Left lung (tissue), 10 donors: ENCODE measurements around the gene C10orf143. TPM values are rescaled to one million over a fixed set of nuclear protein-coding genes. Genes with fewer than 3 reads are reported as not detected.
"Not testable (repeated sequence)": the region's sequence is repeated elsewhere in the genome, so short reads cannot be mapped to it uniquely, and the experiment has no call there.

Experiments
- ATAC-seq: fragments of 200-7000 bp; cut with Tn5 transposase; one replicate; pipeline ENCODE4 v1.9.1; 2020; ENCODE audit warnings: moderate library complexity
- DNase-seq, 4 donors: peaks; one replicate each; pipeline ENCODE4 v3.0.0-alpha.2; 2013 to 2020
- H3K27ac ChIP-seq, 2 donors: fragments of 200-600 bp; sonication (generic) in 1 of 2; one replicate each; pipeline versions ENCODE4 v1.5.0 to v1.8.0; 2020 to 2021
- H3K27me3 ChIP-seq, 2 donors: fragments of 200-600 bp; sonication (generic) in 1 of 2; one replicate each; pipeline versions ENCODE4 v1.5.0 to v1.8.0; 2020 to 2021
- H3K36me3 ChIP-seq, 2 donors: fragments of 200-600 bp; sonication (generic) in 1 of 2; one replicate each; pipeline versions ENCODE4 v1.5.0 to v1.8.0; 2020 to 2021
- H3K4me1 ChIP-seq, 2 donors: fragments of 200-600 bp; one replicate each; pipeline ENCODE4 v1.8.0; 2021
- H3K4me3 ChIP-seq, 2 donors: fragments of 200-600 bp; sonication (generic) in 1 of 2; one replicate each; pipeline versions ENCODE4 v1.5.0 to v1.8.0; 2020 to 2021; ENCODE audit warnings: mild to moderate bottlenecking in 1 of 2
- H3K9me3 ChIP-seq, 2 donors: fragments of 200-600 bp; sonication (generic) in 1 of 2; one replicate each; pipeline versions ENCODE4 v1.5.0 to v1.8.0; 2020 to 2021
- CTCF ChIP-seq, 2 donors: fragments of 200-600 bp; sonication (generic) in 1 of 2; IDR thresholded peaks; one replicate each; pipeline versions ENCODE4 v1.5.0 to v1.8.0; 2021; ENCODE audit warnings: antibody characterized with exemption in 2 of 2
- intact Hi-C, 2 donors: fragments of 100-400 bp; cut with DNase I; formaldehyde crosslinking; loops; one replicate each; pipeline versions ENCODE4 v1.11.2 to v1.14.2; 2022
- polyA plus RNA-seq, 6 donors: library from polyadenylated mRNA; unstranded; fragments of 120-200 nt; gene quantifications; one replicate each; pipeline ENCODE4 v1.2.1, GENCODE V29; 2013; ENCODE audit not compliant: insufficient read length in 6 of 6
- total RNA-seq, 2 donors: library from RNA; stranded (reverse); fragmentation: NEBNext Ultra II Directional; extraction: Animal tissue kit (Norgen Biotek cat#: 25700); gene quantifications; one replicate each; pipeline ENCODE4 v1.2.1, GENCODE V29; 2021
- donor health status: DM: no; HTN: yes; CAD: no.
- donor health status: DM: no; HTN: no; CAD: no.

The C10orf143 gene
- total and polyA plus RNA-seq, 8 donors = 2.0 to 5.6 (median 5.0) TPM

GRCh38 chr10:130128062-130128781 lies 17.6 kb upstream of the C10orf143 start:
- peaks cover 9 to 49% of the 10 kb centered on the region in 2 donors for H3K27me3 ChIP-seq
- no peaks in the 10 kb centered on the region for H3K36me3 ChIP-seq

GRCh38 chr10:130127364-130128061 lies 16.9 kb upstream of the C10orf143 start:
- DNase-seq (peak in 2 of 4 donors; percentile 47 to 71), ATAC-seq (peak; percentile 96)
- peaks cover 9 to 49% of the 10 kb centered on the region in 2 donors for H3K27me3 ChIP-seq
- no peaks in the 10 kb centered on the region for H3K9me3 ChIP-seq
- no peaks in the 10 kb centered on the region for H3K36me3 ChIP-seq
- no peaks in the 10 kb centered on the region for H3K4me1 ChIP-seq
- peak; percentile 46 to 69 for TF ChIP-seq CTCF (IDR thresholded peaks at IDR 0.05)
- intact Hi-C loops = no loop called here
- H3K27ac ChIP-seq = no peak overlapping the region
- H3K4me3 ChIP-seq = no peak overlapping the region

More at GRCh38 chr10:130128062-130128781, 17.6 kb upstream of the C10orf143 start:
- H3K9me3 ChIP-seq = no peaks in the 10 kb centered on the region
- intact Hi-C loops = no loop called here
- ATAC-seq = no peak
- H3K4me3 ChIP-seq = no peak overlapping the region
- DNase-seq = no peak
- H3K4me1 ChIP-seq = no peaks in the 10 kb centered on the region
- no peak overlapping the region for H3K27ac ChIP-seq
- no peak for TF ChIP-seq CTCF (IDR thresholded peaks at IDR 0.05)

- ATAC-seq = no peak
- no peak for DNase-seq
- peaks cover 0 to 14% of the 10 kb centered on the region in 2 donors for H3K9me3 ChIP-seq
- peaks cover 0 to 6% of the 10 kb centered on the region in 2 donors for H3K27me3 ChIP-seq
- no peak for TF ChIP-seq CTCF (IDR thresholded peaks at IDR 0.05)
- no peak overlapping the region for H3K27ac ChIP-seq
- intact Hi-C loops = no loop called here
- no peaks in the 10 kb centered on the region for H3K36me3 ChIP-seq
- H3K4me1 ChIP-seq = no peaks in the 10 kb centered on the region
- no peak overlapping the region for H3K4me3 ChIP-seq
Observed at GRCh38 chr10:130121486-130122079, 11.0 kb upstream of the C10orf143 start.

GRCh38 chr10:130117535-130117934 lies 6.9 kb upstream of the C10orf143 start:
- ATAC-seq, H3K27me3 ChIP-seq, intact Hi-C loops, H3K27ac ChIP-seq, DNase-seq, H3K4me1 ChIP-seq, H3K36me3 ChIP-seq, H3K4me3 ChIP-seq: not testable (repeated sequence)
- H3K9me3 ChIP-seq = peaks cover 0 to 14% of the 10 kb centered on the region in 2 donors

- DNase-seq, H3K36me3 ChIP-seq, H3K4me3 ChIP-seq, H3K27me3 ChIP-seq, H3K27ac ChIP-seq, ATAC-seq, intact Hi-C loops: not testable (repeated sequence)
- peaks cover 0 to 14% of the 10 kb centered on the region in 2 donors for H3K9me3 ChIP-seq
- H3K4me1 ChIP-seq = peaks cover 0 to 12% of the 10 kb centered on the region in 2 donors
Observed at GRCh38 chr10:130116942-130117341, 6.3 kb upstream of the C10orf143 start.

GRCh38 chr10:130112821-130113220 lies 2.2 kb upstream of the C10orf143 start:
- H3K27me3 ChIP-seq = no peaks in the 10 kb centered on the region
- H3K36me3 ChIP-seq = no peaks in the 10 kb centered on the region
- no peak for DNase-seq
- no peak for TF ChIP-seq CTCF (IDR thresholded peaks at IDR 0.05)
- H3K27ac ChIP-seq = no peak overlapping the region
- intact Hi-C loops = no loop called here
- H3K9me3 ChIP-seq = peaks cover 0 to 8% of the 10 kb centered on the region in 2 donors
- H3K4me3 ChIP-seq = no peak overlapping the region
- ATAC-seq = no peak
- peaks cover 0 to 26% of the 10 kb centered on the region in 2 donors for H3K4me1 ChIP-seq
